ENCODE data around the gene BCAP29. TPM values are rescaled to one million over a fixed set of nuclear protein-coding genes. Genes with fewer than 3 reads are reported as not detected.

Gene BCAP29
- total and polyA plus RNA-seq, 5 donors from 2014 or later, result 15.5 to 47.4 (median 32.6) TPM

GRCh38 chr7:107551936-107552335 lies 28.1 kb upstream of the BCAP29 start:
- H3K36me3 ChIP-seq (ENCODE audit: control insufficient read depth, insufficient read depth, low read length), result peaks cover 55% of the 10 kb centered on the region
- Mint-ChIP-seq H3K27me3 (no peaks in the 10 kb centered on the region), H3K27ac (peak overlapping the region in 1 of 3 donors; percentile 10), H3K36me3 (peaks cover 65% of the 10 kb centered on the region), H3K9me3 (peaks cover 0 to 3% (median 0%) of the 10 kb centered on the region in 7 donors), H3K4me1 (peaks cover 31 to 74% (median 47%) of the 10 kb centered on the region in 4 donors), H3K4me3 (peak overlapping the region in 1 of 4 donors; percentile 69)
- ATAC-seq (ENCODE audit: low read depth in 2 of 2) (no peak), DNase-seq (no peak)
- no peak overlapping the region for H3K27ac ChIP-seq (ENCODE audit: insufficient read depth, low read length, poor library complexity, severe bottlenecking)
- H3K9me3 ChIP-seq (ENCODE audit: control insufficient read depth in 2 of 2, low read length in 2 of 2), result no peaks in the 10 kb centered on the region
- peaks cover 13% of the 10 kb centered on the region for H3K4me1 ChIP-seq (ENCODE audit: control insufficient read depth, insufficient read depth, low read length, poor library complexity, severe bottlenecking)
- H3K4me3 ChIP-seq (ENCODE audit: low read depth, low read length), result peak overlapping the region; percentile 45
- H3K27me3 ChIP-seq (ENCODE audit: control insufficient read depth, insufficient read depth, low read length), result no peaks in the 10 kb centered on the region

GRCh38 chr7:107555893-107556292 lies 24.2 kb upstream of the BCAP29 start:
- Histone ChIP-seq H3K4me3 (ENCODE audit: low read depth, low read length) (no peak overlapping the region), H3K4me1 (ENCODE audit: control insufficient read depth, insufficient read depth, low read length, poor library complexity, severe bottlenecking) (peaks cover 27% of the 10 kb centered on the region), H3K9me3 (ENCODE audit: control insufficient read depth in 2 of 2, low read length in 2 of 2) (no peaks in the 10 kb centered on the region), H3K27ac (ENCODE audit: insufficient read depth, low read length, poor library complexity, severe bottlenecking) (no peak overlapping the region), H3K27me3 (ENCODE audit: control insufficient read depth, insufficient read depth, low read length) (no peaks in the 10 kb centered on the region), H3K36me3 (ENCODE audit: control insufficient read depth, insufficient read depth, low read length) (peaks cover 41% of the 10 kb centered on the region)
- no peak for ATAC-seq (ENCODE audit: low read depth in 2 of 2)
- no peak overlapping the region for H3K27ac Mint-ChIP-seq
- peaks cover 47% of the 10 kb centered on the region for H3K36me3 Mint-ChIP-seq
- H3K27me3 Mint-ChIP-seq, result no peaks in the 10 kb centered on the region
- H3K9me3 Mint-ChIP-seq, result no peaks in the 10 kb centered on the region
- no peak for DNase-seq
- peaks cover 35 to 83% (median 48%) of the 10 kb centered on the region in 4 donors for H3K4me1 Mint-ChIP-seq
- peak overlapping the region in 1 of 4 donors; percentile 3 for H3K4me3 Mint-ChIP-seq

- Mint-ChIP-seq H3K27ac (peak overlapping the region in 1 of 3 donors; percentile 93), H3K4me1 (peaks cover 46 to 84% (median 52%) of the 10 kb centered on the region in 4 donors), H3K4me3 (peak overlapping the region in 2 of 4 donors; percentile 74 to 89), H3K27me3 (no peaks in the 10 kb centered on the region), H3K36me3 (peaks cover 26% of the 10 kb centered on the region), H3K9me3 (no peaks in the 10 kb centered on the region)
- no peak for ATAC-seq (ENCODE audit: low read depth in 2 of 2)
- H3K27ac ChIP-seq (ENCODE audit: insufficient read depth, low read length, poor library complexity, severe bottlenecking), result peak overlapping the region; percentile 76
- H3K27me3 ChIP-seq (ENCODE audit: control insufficient read depth, insufficient read depth, low read length), result no peaks in the 10 kb centered on the region
- H3K9me3 ChIP-seq (ENCODE audit: control insufficient read depth in 2 of 2, low read length in 2 of 2), result no peaks in the 10 kb centered on the region
- H3K4me3 ChIP-seq (ENCODE audit: low read depth, low read length), result peak overlapping the region; percentile 65
- peaks cover 51% of the 10 kb centered on the region for H3K4me1 ChIP-seq (ENCODE audit: control insufficient read depth, insufficient read depth, low read length, poor library complexity, severe bottlenecking)
- DNase-seq, result no peak
- peaks cover 22% of the 10 kb centered on the region for H3K36me3 ChIP-seq (ENCODE audit: control insufficient read depth, insufficient read depth, low read length)
Observed at GRCh38 chr7:107559864-107560263, 20.2 kb upstream of the BCAP29 start.

- peak in 1 of 2 donors; percentile 48 for ATAC-seq (ENCODE audit: low read depth in 2 of 2)
Observed at GRCh38 chr7:107560898-107561516, 19.0 kb upstream of the BCAP29 start.

GRCh38 chr7:107563081-107563774 lies 16.8 kb upstream of the BCAP29 start:
- peak in 1 of 3 donors; percentile 12 for DNase-seq
- H3K9me3 Mint-ChIP-seq, result peaks cover 0 to 3% (median 0%) of the 10 kb centered on the region in 7 donors
- Histone ChIP-seq H3K4me3 (ENCODE audit: low read depth, low read length) (peak overlapping the region; percentile 83), H3K9me3 (ENCODE audit: control insufficient read depth in 2 of 2, low read length in 2 of 2) (no peaks in the 10 kb centered on the region), H3K4me1 (ENCODE audit: control insufficient read depth, insufficient read depth, low read length, poor library complexity, severe bottlenecking) (peaks cover 46% of the 10 kb centered on the region), H3K36me3 (ENCODE audit: control insufficient read depth, insufficient read depth, low read length) (peaks cover under 1% of the 10 kb centered on the region), H3K27ac (ENCODE audit: insufficient read depth, low read length, poor library complexity, severe bottlenecking) (peak overlapping the region; percentile 90), H3K27me3 (ENCODE audit: control insufficient read depth, insufficient read depth, low read length) (no peaks in the 10 kb centered on the region)
- ATAC-seq (ENCODE audit: low read depth in 2 of 2), result peak; percentile 26 to 34
- H3K27ac Mint-ChIP-seq, result peak overlapping the region; percentile 67 to 93 (median 92)
- peaks cover 15% of the 10 kb centered on the region for H3K36me3 Mint-ChIP-seq
- H3K4me3 Mint-ChIP-seq, result peak overlapping the region; percentile 83 to 98 (median 90)
- H3K27me3 Mint-ChIP-seq, result no peaks in the 10 kb centered on the region
- H3K4me1 Mint-ChIP-seq, result peaks cover 40 to 68% (median 55%) of the 10 kb centered on the region in 4 donors

More at GRCh38 chr7:107560898-107561516, 19.0 kb upstream of the BCAP29 start:
- peak overlapping the region; percentile 70 to 93 (median 92) for H3K27ac Mint-ChIP-seq
- peak in 2 of 3 donors; percentile 48 to 76 for DNase-seq
- H3K36me3 Mint-ChIP-seq, result peaks cover 17% of the 10 kb centered on the region
- Histone ChIP-seq H3K36me3 (ENCODE audit: control insufficient read depth, insufficient read depth, low read length) (peaks cover 12% of the 10 kb centered on the region), H3K27ac (ENCODE audit: insufficient read depth, low read length, poor library complexity, severe bottlenecking) (peak overlapping the region; percentile 76), H3K9me3 (ENCODE audit: control insufficient read depth in 2 of 2, low read length in 2 of 2) (no peaks in the 10 kb centered on the region), H3K4me3 (ENCODE audit: low read depth, low read length) (peak overlapping the region; percentile 65), H3K4me1 (ENCODE audit: control insufficient read depth, insufficient read depth, low read length, poor library complexity, severe bottlenecking) (peaks cover 46% of the 10 kb centered on the region), H3K27me3 (ENCODE audit: control insufficient read depth, insufficient read depth, low read length) (no peaks in the 10 kb centered on the region)
- H3K4me3 Mint-ChIP-seq, result peak overlapping the region; percentile 83 to 92 (median 90)
- peaks cover 0 to 2% (median 0%) of the 10 kb centered on the region in 7 donors for H3K9me3 Mint-ChIP-seq
- H3K27me3 Mint-ChIP-seq, result no peaks in the 10 kb centered on the region
- H3K4me1 Mint-ChIP-seq, result peaks cover 45 to 80% (median 52%) of the 10 kb centered on the region in 4 donors

- DNase-seq, result peak; percentile 79 to 89 (median 86)
- peak within 1 kb of the TSS; percentile 83 to 98 (median 90) for H3K4me3 Mint-ChIP-seq
- peaks cover 39 to 64% (median 54%) of the 10 kb centered on the region in 4 donors for H3K4me1 Mint-ChIP-seq
- H3K27ac Mint-ChIP-seq, result peak within 1 kb of the TSS; percentile 92 to 98 (median 93)
- no peaks in the 10 kb centered on the region for H3K27me3 Mint-ChIP-seq
- peak; percentile 90 to 91 for ATAC-seq (ENCODE audit: low read depth in 2 of 2)
- peaks cover 14% of the 10 kb centered on the region for H3K36me3 Mint-ChIP-seq
- Histone ChIP-seq H3K27me3 (ENCODE audit: control insufficient read depth, insufficient read depth, low read length) (no peaks in the 10 kb centered on the region), H3K9me3 (ENCODE audit: control insufficient read depth in 2 of 2, low read length in 2 of 2) (no peaks in the 10 kb centered on the region), H3K4me1 (ENCODE audit: control insufficient read depth, insufficient read depth, low read length, poor library complexity, severe bottlenecking) (peaks cover 46% of the 10 kb centered on the region), H3K36me3 (ENCODE audit: control insufficient read depth, insufficient read depth, low read length) (peaks cover 2% of the 10 kb centered on the region), H3K4me3 (ENCODE audit: low read depth, low read length) (peak within 1 kb of the TSS; percentile 83), H3K27ac (ENCODE audit: insufficient read depth, low read length, poor library complexity, severe bottlenecking) (peak within 1 kb of the TSS; percentile 90)
- H3K9me3 Mint-ChIP-seq, result peaks cover 0 to 3% (median 0%) of the 10 kb centered on the region in 7 donors
Observed at GRCh38 chr7:107563775-107564552, 16.1 kb upstream of the BCAP29 start, which contains the start of the genes COG5 and DUS4L. COG5 (minus strand) TSS chr7:107563920; CDS start chr7:107563896, 24 bp downstream. DUS4L (plus strand) TSS chr7:107563971; CDS start chr7:107567071, 3,100 bp downstream.

All from CD4-positive, CD25-positive, alpha-beta regulatory T cell (primary cell).